Vagina (tissue), 2 donors: ENCODE data around the gene ZNF784.

Experiments used
- CTCF ChIP-seq, 3 experiments: fragments of 450-650 bp in 2 of 3; fragments of 200-600 bp in 1 of 3; sonication (generic) in 1 of 3; IDR thresholded peaks; one replicate each; pipeline ENCODE4 v1.5.1; 2017 to 2019; ENCODE audit warnings: antibody characterized with exemption in 3 of 3, mild to moderate bottlenecking in 2 of 3, moderate library complexity in 2 of 3
- POLR2A ChIP-seq, 2 donors: fragments of 450-650 bp; IDR thresholded peaks; one replicate each; pipeline ENCODE4 v1.6.1; 2017; ENCODE audit warnings: antibody characterized with exemption in 2 of 2, mild to moderate bottlenecking in 2 of 2, moderate library complexity in 2 of 2
- POLR2AphosphoS5 ChIP-seq, 2 donors: sonication (generic); formaldehyde crosslinking; IDR thresholded peaks; one replicate each; pipeline ENCODE4 v1.9.0; 2017; ENCODE audit warnings: antibody characterized with exemption in 2 of 2, mild to moderate bottlenecking in 2 of 2, low read depth in 1 of 2; ENCODE audit not compliant: insufficient read depth in 1 of 2

GRCh38 chr19:55644191-55644833, 19.9 kb upstream of the ZNF784 start:
- TF ChIP-seq CTCF (IDR thresholded peaks at IDR 0.05), result no peak
- TF ChIP-seq POLR2A (IDR thresholded peaks at IDR 0.05), result no peak
- TF ChIP-seq POLR2AphosphoS5 (IDR thresholded peaks at IDR 0.05; ENCODE audit: insufficient read depth in 1 of 2, low read depth in 1 of 2), result no peak
